H1 (cell line): ENCODE measurements around the gene BASP1. TPM values are rescaled to one million over a fixed set of nuclear protein-coding genes. Genes with fewer than 3 reads are reported as not detected.

Source experiments
- CHD7 ChIP-seq: fragments of 300-600 bp; sonication (generic); IDR thresholded peaks from 2 replicates; pipeline ENCODE4 v1.7.1; 2012; ENCODE audit warnings: low read length, moderate library complexity, mild to moderate bottlenecking, inconsistent platforms; ENCODE audit not compliant: insufficient replicate concordance
- E2F6 ChIP-seq: IDR thresholded peaks from 2 replicates; pipeline ENCODE4 v1.6.1; 2012; ENCODE audit warnings: inconsistent platforms
- HDAC2 ChIP-seq, 2 experiments: fragments of 300-600 bp in 1 of 2; sonication (generic) in 1 of 2; IDR thresholded peaks; 2 replicates each; pipeline ENCODE4 v1.6.1; 2011 to 2012; ENCODE audit warnings: low read depth in 2 of 2, low read length in 2 of 2, mild to moderate bottlenecking in 2 of 2, moderate library complexity in 2 of 2, borderline replicate concordance in 1 of 2, inconsistent platforms in 1 of 2
- KDM5A ChIP-seq: fragments of 200-600 bp; IDR thresholded peaks from 2 replicates; pipeline ENCODE4 v1.7.1; 2012; ENCODE audit warnings: mild to moderate bottlenecking, low read length, inconsistent platforms, mixed read lengths
- RFX5 ChIP-seq: IDR thresholded peaks from 2 replicates; pipeline ENCODE4 v1.6.1; 2011; ENCODE audit warnings: low read depth, low read length, improper control_type of control experiment, borderline replicate concordance
- RXRA ChIP-seq: IDR thresholded peaks from 2 replicates; pipeline ENCODE4 v1.6.1; 2011; ENCODE audit warnings: low read depth, mild to moderate bottlenecking, low read length, moderate library complexity; ENCODE audit not compliant: insufficient read depth
- polyA plus RNA-seq, 7 experiments: library from polyadenylated mRNA; depleted of rRNA in 3 of 7; stranded (reverse) in 5 of 7; unstranded in 2 of 7; fragments of >200 nt in 5 of 7; fragments of 200-250 nt in 2 of 7; gene quantifications; 1 replicate in 5 of 7; 2 replicates in 1 of 7; 4 replicates in 1 of 7; pipeline versions ENCODE4 v1.2.1 to v1.2.3, GENCODE V29; 2011 to 2013; ENCODE audit warnings: missing spikeins in 2 of 7, mixed read lengths in 2 of 7
- total RNA-seq: library from RNA; stranded (reverse); fragmentation: NEBNext Ultra II Directional; extraction: Animal tissue kit (Norgen Biotek cat#: 25700); gene quantifications from 2 replicates; pipeline ENCODE4 v1.2.1, GENCODE V29; 2021

BASP1 gene
- total and polyA plus RNA-seq, 2 of the 8 experiments (the other 6 are each of a cell fraction or from before 2014, with no cell fraction given): 95.2 to 104 TPM

GRCh38 chr5:17317473-17317872 lies 100.0 kb downstream of the BASP1 start (continued):
- TF ChIP-seq CHD7 (no peak), RXRA (no peak), HDAC2 (IDR thresholded peaks at IDR 0.05; ENCODE audit: borderline replicate concordance in 1 of 2, low read depth in 2 of 2, low read length in 2 of 2) (no peak), E2F6 (no peak), RFX5 (no peak), KDM5A (no peak)
